Astrocyte (in vitro differentiated cells and primary cell): Measurements from ENCODE around the gene ETS1. TPM values are rescaled to one million over a fixed set of nuclear protein-coding genes. Genes with fewer than 3 reads are reported as not detected.
A peak's percentile ranks its signal among the peaks of the same experiment; 100 is the strongest.

Experiments
- DNase-seq: peaks from one replicate; pipeline ENCODE4 v3.0.0-alpha.2; 2010; ENCODE audit warnings: low read depth
- FAIRE-seq: peaks from 2 replicates; lab custom pipeline; 2011; peaks lifted over from hg19 to GRCh38; lab: Jason Lieb, UNC
- H2AFZ ChIP-seq: 2 replicates; pipeline ENCODE4 v1.6.0; 2012; ENCODE audit warnings: low read depth, low read length, inconsistent platforms
- H3K27ac ChIP-seq: 2 replicates; pipeline ENCODE4 v1.5.1; 2011; ENCODE audit warnings: low read depth, low read length, inconsistent platforms
- H3K27me3 ChIP-seq: 2 replicates; pipeline ENCODE4 v1.6.0; 2011; ENCODE audit warnings: low read length, inconsistent platforms; ENCODE audit not compliant: insufficient read depth
- H3K36me3 ChIP-seq: 2 replicates; pipeline ENCODE4 v1.5.1; 2011; ENCODE audit warnings: low read length, inconsistent platforms; ENCODE audit not compliant: insufficient read depth
- H3K4me1 ChIP-seq: 2 replicates; pipeline ENCODE4 v1.5.1; 2011; ENCODE audit warnings: low read length, inconsistent platforms; ENCODE audit not compliant: insufficient read depth
- H3K4me2 ChIP-seq: 2 replicates; pipeline ENCODE4 v1.6.0; 2012; ENCODE audit warnings: low read length, inconsistent platforms
- H3K4me3 ChIP-seq: 2 replicates; pipeline ENCODE4 v1.5.1; 2011; ENCODE audit warnings: low read depth, mild to moderate bottlenecking, low read length, inconsistent platforms; ENCODE audit not compliant: insufficient read depth
- H3K79me2 ChIP-seq: 2 replicates; pipeline ENCODE4 v1.6.0; 2012; ENCODE audit warnings: mild to moderate bottlenecking, low read length, inconsistent platforms; ENCODE audit not compliant: insufficient read depth
- H3K9ac ChIP-seq: 2 replicates; pipeline ENCODE4 v1.6.0; 2012; ENCODE audit warnings: mild to moderate bottlenecking, low read length, inconsistent platforms
- H3K9me3 ChIP-seq: 2 replicates; pipeline ENCODE4 v1.5.1; 2012; ENCODE audit warnings: low read depth, mild to moderate bottlenecking, low read length, inconsistent platforms; ENCODE audit not compliant: insufficient read depth
- H4K20me1 ChIP-seq: 2 replicates; pipeline ENCODE4 v1.6.0; 2012; ENCODE audit warnings: low read length, inconsistent platforms; ENCODE audit not compliant: insufficient read depth
- H3K27ac Mint-ChIP-seq: one replicate; pipeline ENCODE4 v1.8.0; 2021; ENCODE audit warnings: mild to moderate bottlenecking, mixed read lengths; ENCODE audit not compliant: unreplicated experiment
- H3K27me3 Mint-ChIP-seq: one replicate; pipeline ENCODE4 v1.8.0; 2021; ENCODE audit warnings: low read depth, mixed read lengths; ENCODE audit not compliant: unreplicated experiment
- H3K36me3 Mint-ChIP-seq: one replicate; pipeline ENCODE4 v1.8.0; 2021; ENCODE audit warnings: low read depth, mixed read lengths; ENCODE audit not compliant: unreplicated experiment
- H3K4me1 Mint-ChIP-seq: one replicate; pipeline ENCODE4 v1.8.0; 2021; ENCODE audit warnings: low read depth, mixed read lengths; ENCODE audit not compliant: unreplicated experiment
- H3K4me3 Mint-ChIP-seq: one replicate; pipeline ENCODE4 v1.8.0; 2021; ENCODE audit warnings: mild to moderate bottlenecking, moderate library complexity, mixed read lengths; ENCODE audit not compliant: unreplicated experiment
- H3K9me3 Mint-ChIP-seq: one replicate; pipeline ENCODE4 v1.8.0; 2021; ENCODE audit warnings: mild to moderate bottlenecking, mixed read lengths; ENCODE audit not compliant: unreplicated experiment
- EZH2 ChIP-seq: IDR thresholded peaks from 2 replicates; pipeline ENCODE4 v1.6.1; 2012; ENCODE audit warnings: mild to moderate bottlenecking, low read length, inconsistent platforms; ENCODE audit not compliant: insufficient read depth
- total RNA-seq: library from RNA; stranded (reverse); gene quantifications from 2 replicates; pipeline ENCODE4 v1.2.1, GENCODE V29; 2021
- TF ChIP-seq, protein P1 (sequence below): IDR thresholded peaks from 2 replicates; pipeline ENCODE4 v1.5.1; 2011; ENCODE audit warnings: low read depth, mild to moderate bottlenecking, inconsistent platforms, low read length, moderate library complexity; ENCODE audit not compliant: insufficient read depth

The ETS1 gene
- total RNA-seq, 1 donor from 2014 or later: 107 TPM

DNA sequence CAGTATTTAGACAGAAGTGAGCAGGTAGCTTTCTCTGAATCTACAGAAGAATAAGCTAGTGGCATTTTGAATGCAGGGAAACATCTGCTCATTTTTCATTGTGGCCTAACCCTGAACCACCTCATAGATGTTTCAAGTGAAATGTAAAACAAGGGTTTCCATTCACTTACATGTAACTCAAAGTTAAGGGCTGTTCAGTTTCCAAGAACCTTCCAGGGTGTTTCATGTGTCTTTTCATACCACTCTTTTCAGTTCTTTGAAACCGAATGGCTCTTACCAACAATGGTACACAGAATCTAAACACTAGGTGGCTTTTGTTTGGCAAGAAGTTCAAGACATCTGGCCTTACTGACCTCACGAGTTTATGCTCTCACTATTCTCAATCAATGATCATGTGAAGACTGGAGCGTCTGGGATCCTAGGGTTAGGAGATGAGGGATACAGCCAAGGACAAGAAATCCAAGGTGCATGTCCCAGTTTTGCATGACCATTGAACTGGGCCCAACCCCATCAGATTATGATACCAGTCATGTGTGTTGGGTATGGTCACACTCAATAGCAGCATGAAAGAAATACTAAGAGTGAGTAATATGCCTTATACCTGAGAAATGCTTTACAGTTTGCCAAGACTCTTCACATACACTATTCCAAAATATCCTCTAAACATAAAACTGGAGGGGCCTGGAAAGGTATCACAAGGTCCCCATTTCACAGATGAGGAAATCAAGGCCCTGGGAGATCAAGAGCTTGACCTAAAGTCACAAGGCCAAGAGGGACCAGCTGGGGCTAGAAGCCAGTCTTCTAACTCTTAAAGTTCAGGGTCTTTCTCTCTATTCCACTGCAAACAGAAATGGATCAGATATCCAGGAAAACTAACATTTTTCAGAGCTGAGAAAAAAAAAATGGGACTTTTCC is 92.7 kb downstream of the ETS1 start:
- H3K4me3 Mint-ChIP-seq: no peak overlapping the region

DNA sequence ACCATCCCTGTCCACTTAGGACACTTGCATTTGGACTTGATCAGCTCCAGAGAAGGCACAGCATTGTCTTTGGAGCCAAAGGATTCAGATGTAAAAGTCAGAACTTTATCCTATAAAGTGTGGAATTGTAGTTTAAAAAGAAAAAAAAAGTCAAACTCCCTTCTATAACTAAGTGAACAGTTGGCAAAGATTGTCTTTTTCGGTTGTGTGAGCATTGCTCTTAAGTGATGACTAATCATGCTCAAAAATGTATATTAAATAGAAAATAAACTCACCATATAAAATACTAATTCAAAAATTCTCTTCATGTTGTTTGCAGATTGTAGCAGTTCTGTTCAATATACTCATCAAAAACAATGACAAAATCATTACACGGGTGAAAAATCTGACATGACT is 93.8 kb downstream of the ETS1 start:
- no peak overlapping the region for H3K9ac ChIP-seq
- no peaks in the 10 kb centered on the region for H3K9me3 ChIP-seq
- H3K27ac ChIP-seq: peak overlapping the region; percentile 57
- H3K79me2 ChIP-seq: peaks cover 89% of the 10 kb centered on the region
- H3K9me3 Mint-ChIP-seq: peaks cover 2% of the 10 kb centered on the region
- no peak overlapping the region for H2AFZ ChIP-seq
- no peaks in the 10 kb centered on the region for H3K27me3 ChIP-seq
- peaks cover 3% of the 10 kb centered on the region for H3K36me3 Mint-ChIP-seq
- DNase-seq: no peak
- no peak for TF ChIP-seq EZH2
- TF ChIP-seq, protein P1, sequence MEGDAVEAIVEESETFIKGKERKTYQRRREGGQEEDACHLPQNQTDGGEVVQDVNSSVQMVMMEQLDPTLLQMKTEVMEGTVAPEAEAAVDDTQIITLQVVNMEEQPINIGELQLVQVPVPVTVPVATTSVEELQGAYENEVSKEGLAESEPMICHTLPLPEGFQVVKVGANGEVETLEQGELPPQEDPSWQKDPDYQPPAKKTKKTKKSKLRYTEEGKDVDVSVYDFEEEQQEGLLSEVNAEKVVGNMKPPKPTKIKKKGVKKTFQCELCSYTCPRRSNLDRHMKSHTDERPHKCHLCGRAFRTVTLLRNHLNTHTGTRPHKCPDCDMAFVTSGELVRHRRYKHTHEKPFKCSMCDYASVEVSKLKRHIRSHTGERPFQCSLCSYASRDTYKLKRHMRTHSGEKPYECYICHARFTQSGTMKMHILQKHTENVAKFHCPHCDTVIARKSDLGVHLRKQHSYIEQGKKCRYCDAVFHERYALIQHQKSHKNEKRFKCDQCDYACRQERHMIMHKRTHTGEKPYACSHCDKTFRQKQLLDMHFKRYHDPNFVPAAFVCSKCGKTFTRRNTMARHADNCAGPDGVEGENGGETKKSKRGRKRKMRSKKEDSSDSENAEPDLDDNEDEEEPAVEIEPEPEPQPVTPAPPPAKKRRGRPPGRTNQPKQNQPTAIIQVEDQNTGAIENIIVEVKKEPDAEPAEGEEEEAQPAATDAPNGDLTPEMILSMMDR: no peak
- peaks cover 35% of the 10 kb centered on the region for H4K20me1 ChIP-seq
- peaks cover 61% of the 10 kb centered on the region for H3K4me1 ChIP-seq
- no peak overlapping the region for H3K4me2 ChIP-seq
- no peaks in the 10 kb centered on the region for H3K27me3 Mint-ChIP-seq
- H3K36me3 ChIP-seq: peaks cover 20% of the 10 kb centered on the region
- H3K4me1 Mint-ChIP-seq: peaks cover 76% of the 10 kb centered on the region
- no peak overlapping the region for H3K4me3 Mint-ChIP-seq
- FAIRE-seq: no peak
- H3K4me3 ChIP-seq: no peak overlapping the region
- no peak overlapping the region for H3K27ac Mint-ChIP-seq

More for the DNA sequence above, 92.7 kb downstream of the ETS1 start:
- FAIRE-seq (no peak), DNase-seq (no peak)
- H3K27ac ChIP-seq: peak overlapping the region; percentile 95
- Mint-ChIP-seq H3K27ac (no peak overlapping the region), H3K36me3 (peaks cover 3% of the 10 kb centered on the region), H3K27me3 (no peaks in the 10 kb centered on the region), H3K4me1 (peaks cover 83% of the 10 kb centered on the region), H3K9me3 (no peaks in the 10 kb centered on the region)
- peaks cover 10% of the 10 kb centered on the region for H3K36me3 ChIP-seq
- no peak overlapping the region for H3K4me3 ChIP-seq
- no peaks in the 10 kb centered on the region for H3K27me3 ChIP-seq
- peaks cover 89% of the 10 kb centered on the region for H3K79me2 ChIP-seq
- no peak overlapping the region for H3K4me2 ChIP-seq
- peaks cover 63% of the 10 kb centered on the region for H3K4me1 ChIP-seq
- H3K9ac ChIP-seq: no peak overlapping the region
- H3K9me3 ChIP-seq: no peaks in the 10 kb centered on the region
- peaks cover 26% of the 10 kb centered on the region for H4K20me1 ChIP-seq
- TF ChIP-seq EZH2: no peak
- TF ChIP-seq, protein P1: no peak
- H2AFZ ChIP-seq: no peak overlapping the region
